A172 (cell line): Measurements from ENCODE around the gene UBXN10. TPM values are rescaled to one million over a fixed set of nuclear protein-coding genes. Genes with fewer than 3 reads are reported as not detected.
A peak's percentile ranks its signal among the peaks of the same experiment; 100 is the strongest.
"Not testable (repeated sequence)": the region's sequence is repeated elsewhere in the genome, so short reads cannot be mapped to it uniquely, and the experiment has no call there.

Experiments
- DNase-seq: peaks from one replicate; pipeline ENCODE4 v3.0.0-alpha.2; 2015; ENCODE audit warnings: low spot score
- total RNA-seq: library from RNA; depleted of rRNA; stranded (reverse); fragments of >200 nt; shearing (Covaris generic); gene quantifications from 2 replicates; pipeline ENCODE4 v1.2.3, GENCODE V29; 2014

The UBXN10 gene
- total RNA-seq, 1 experiment from 2014 or later, result not detected

DNA sequence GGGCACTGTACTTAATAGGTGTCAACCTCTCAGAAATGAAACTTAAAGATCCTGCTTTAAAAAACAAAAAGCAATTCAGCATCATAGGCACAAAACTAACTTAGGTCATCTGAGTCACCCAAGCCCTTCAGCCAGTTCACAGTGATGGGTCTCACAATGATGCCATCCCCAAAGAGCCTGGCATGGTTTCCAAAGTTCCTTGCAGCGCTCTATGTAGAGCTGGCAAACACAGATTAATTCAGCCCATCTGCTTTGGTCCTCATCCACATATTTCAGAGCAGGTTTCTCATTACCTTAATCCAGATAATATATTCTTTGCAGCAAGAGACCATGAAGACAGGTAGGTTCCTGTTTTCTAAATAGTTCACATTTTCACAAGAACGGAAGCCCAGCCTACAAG, 15.1 kb downstream of the UBXN10 start:
- DNase-seq, result no peak

DNA sequence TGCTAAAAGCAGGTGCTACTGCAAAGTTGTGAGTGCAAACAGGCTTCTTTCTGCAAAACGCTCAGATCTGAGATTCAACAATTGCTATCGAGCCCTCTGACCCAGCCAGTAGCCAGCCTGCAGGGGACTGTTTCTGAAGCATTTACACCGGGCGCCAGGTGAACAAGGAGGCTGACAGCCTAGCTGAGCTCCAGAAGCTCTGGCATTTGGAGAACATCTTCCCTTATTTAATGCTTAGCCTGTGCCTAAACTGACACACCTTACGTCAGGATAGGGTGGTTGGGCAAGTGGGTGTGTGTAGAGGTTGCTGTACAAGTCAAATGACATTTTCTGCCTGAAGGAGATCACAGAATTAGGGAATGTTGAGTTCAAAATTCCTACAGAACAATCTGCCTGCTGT, 16.3 kb downstream of the UBXN10 start:
- no peak for DNase-seq

DNA sequence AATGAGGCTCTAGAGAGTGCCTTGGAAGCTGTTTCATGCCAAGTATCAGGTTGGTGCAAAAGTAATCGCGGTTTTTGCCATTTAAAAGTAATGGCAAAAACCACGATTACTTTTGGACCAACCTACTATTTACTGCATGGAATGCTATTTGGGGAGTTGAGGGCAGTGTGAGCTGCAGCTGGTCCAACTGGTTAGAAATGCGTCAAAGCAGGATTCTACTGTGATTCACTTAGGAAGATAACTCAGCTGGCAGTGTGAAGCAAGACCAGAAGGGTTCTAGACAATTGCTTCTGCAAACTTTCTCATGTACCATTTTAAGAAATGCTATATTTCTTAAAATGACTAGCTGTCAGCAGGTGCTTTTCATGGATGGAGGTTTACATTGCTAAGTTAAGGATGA, 21.6 kb downstream of the UBXN10 start:
- DNase-seq, result no peak

DNA sequence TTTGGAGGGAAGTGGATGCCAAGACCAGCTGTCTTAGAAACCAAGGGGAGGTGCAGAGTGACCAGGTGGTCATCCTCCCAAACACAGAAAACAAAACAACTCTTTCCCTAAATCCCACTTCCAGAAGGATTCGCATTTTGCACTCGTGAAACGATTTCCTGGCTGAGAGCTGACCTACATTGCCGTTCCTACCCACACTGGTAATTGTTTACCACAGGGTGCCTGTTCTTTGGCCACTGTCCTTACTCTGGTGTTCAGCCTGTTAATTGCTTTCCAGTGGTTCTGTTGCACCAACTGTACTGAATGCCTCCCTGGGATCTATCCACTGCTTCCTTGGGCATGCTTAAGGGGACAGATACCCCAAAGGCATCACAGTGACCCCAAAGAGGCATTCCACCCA, 23.6 kb downstream of the UBXN10 start:
- DNase-seq, result no peak

DNA sequence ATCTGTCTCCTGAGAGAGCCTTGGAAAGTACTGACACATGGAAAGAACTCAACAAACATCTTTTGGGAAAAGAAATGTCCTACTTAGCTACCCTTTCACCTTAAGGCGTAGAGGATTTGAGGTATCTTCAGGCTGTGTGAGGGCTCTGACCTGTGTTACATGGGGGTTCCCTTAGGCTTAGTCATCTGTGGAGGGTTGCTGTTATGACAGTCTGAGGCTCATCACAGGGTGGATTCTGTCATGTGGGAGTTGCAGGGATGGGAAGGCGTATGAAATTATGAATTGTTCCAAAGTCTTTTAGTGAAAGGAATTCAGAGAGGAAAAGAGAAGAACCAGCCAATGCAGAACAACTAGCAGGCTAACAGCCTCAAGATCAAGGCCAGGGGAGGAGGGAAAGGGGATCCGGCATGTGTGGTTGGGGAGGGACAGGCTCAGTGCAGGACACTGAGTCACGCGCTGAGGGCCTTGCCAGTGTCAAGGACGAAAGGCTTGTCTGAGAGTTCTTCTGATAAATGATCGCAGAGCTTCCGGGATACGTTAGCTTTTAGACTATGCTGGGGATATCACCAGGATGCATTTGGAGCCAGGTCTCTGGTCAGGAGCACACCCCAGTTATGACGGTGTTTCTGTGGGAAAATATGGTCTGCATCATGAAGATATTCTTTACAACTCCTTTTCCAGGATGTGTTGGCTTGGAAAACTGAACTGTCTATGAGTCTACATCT, 25.0 kb downstream of the UBXN10 start:
- no peak for DNase-seq

DNA sequence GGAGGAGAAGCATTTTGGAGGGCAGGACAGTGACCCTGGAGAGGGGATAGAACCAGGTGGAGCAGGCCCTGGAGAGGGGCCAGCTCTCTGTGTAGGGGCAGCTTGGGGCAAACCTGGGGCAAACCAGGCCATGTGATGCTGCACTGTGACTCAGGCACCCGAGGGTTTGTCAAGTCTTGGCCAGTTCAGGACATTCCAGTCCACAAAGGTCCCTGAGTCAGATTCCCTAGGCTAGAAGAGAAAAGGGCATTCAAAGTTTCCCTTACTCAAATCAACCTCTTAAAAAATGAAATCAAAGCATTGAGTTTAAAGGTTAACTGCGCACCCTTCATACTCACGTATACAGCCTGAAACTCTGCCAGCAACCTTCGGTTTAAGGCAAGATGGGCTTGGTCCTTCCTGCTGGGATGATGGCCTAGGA, 25.6 kb downstream of the UBXN10 start:
- no peak for DNase-seq

DNA sequence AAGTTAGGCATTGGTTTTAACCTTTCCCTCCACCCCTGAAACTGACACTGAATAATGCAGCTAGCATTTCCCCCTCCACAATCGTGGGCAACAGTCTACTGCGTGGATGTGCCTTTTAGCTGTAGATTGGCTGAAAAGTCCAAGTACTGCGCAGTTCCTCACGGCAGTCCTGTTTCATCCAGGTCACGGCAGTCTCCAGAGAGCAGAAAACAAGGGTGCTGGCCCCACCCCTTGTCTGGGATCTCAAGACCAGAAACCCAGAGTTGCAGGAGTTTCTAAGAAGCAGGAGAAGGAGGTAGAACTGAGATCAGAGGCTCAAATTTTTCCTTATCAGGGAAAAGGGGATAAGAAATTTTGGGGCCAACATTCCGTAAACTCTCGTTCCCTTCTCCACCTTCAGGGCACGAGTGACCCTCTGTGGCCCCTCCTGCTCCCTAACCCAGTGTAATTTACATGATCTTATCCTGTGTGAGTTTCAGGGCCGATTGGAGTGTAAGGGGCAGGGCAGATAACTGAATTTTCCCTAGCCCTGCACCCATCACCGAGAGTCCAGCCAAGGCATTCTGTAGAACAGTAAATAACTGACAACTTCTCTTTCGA, 26.3 kb downstream of the UBXN10 start:
- no peak for DNase-seq

DNA sequence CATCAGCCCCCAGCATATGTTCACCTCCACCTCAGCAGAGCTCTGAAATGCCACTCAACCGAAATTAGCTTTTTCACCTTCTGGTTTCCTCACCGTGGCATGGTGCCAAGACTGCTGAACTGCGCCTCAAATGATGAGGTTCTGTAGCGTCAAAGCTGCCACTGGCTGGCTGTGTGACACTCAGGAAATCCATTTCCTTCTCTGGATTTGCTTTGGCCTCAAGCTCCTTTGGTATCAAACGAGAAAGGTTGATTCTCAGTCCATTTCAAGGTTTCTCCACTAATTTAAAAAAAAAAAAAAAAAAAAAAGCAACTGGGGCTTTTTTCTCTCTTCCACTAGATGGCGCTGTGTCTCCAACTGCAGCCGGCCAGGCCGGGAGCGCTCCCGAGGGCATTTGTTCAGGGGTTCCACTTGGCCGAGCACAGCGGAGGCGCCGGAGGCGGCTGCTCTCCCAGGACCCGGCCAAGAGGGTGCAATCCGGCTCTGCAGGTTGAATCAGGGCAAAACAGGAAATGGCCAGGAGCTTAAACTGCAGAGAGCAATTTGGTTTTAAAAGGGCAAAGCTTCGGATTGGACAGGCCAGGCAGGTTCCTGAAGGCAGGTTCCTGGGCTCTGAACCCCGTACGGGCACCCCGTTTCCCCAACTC, 26.9 kb downstream of the UBXN10 start:
- peak; percentile 40 for DNase-seq

DNA sequence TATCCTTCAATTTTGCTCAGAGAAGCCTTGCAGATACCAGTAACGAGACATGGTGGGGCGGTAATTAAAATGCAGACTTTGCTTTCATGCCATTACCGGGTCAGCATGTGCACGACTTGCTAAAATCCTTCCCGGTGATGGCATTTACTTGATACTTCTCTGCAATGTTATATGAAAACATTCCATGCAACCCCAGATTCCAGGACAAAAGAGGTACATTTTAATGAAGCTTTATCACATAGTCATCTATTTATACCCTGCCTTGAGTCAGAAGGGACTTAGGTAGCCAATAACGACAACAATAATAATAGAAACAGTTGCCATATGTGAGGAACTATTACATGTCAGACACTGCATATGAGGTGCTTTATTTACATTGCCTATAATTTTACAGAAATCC, 29.8 kb downstream of the UBXN10 start:
- no peak for DNase-seq

DNA sequence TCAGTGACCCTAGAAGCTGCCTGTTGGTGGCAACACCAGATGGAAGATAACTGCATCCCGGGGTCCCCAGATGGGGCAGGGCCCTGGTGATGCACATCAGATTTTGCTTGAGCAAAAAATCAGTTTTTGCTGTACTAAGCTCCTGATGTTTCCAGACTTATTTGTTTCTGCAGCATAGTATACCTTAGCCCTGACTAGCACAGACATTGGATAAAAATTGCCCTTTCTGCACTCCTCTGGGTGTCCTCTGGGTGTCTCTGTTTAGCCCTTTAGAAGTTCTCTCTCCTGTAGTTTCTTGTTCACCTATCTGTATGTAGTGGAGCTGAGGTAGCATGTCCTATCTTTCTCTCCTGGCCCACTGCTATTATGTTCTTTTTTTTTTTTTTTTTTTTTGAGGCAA, 30.7 kb downstream of the UBXN10 start:
- peak; percentile 18 for DNase-seq

DNA sequence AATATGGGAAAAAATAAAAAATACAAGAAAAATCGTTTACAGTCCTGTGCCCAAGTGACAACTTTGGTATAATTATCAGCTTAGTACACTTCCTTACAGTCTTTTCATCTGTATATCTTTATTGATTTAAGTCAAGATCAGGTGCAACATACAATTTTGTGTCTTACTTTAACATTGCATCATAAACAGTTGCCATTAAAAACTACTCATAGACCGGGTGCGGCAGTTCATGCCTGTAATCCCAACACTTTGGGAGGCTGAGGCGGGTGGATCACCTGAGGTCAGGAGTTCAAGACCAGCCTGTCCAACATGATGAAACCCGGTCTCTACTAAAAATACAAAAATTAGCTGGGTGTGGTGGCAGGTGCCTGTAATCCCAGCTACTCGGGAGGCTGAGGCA, 33.2 kb downstream of the UBXN10 start:
- DNase-seq, result not testable (repeated sequence)

DNA sequence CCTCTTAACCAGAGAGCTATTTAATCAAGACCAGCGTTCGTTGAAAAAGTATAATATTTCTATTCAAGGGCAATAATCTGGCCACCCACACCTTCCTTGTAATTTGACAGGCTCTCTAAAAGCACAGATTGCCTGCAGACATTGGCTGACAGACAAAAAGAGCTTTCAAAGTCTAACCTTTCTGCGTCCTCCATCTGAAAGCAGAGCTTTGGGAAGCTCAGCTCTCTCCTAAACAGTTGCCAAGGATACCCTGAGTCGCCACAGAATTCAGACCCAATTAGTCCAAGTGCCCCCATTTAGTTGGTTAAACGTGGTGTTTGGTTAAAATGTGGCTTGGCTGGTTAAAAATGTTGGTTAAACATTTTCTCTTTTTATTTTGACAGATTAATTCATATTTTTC, 34.1 kb downstream of the UBXN10 start:
- DNase-seq, result no peak

DNA sequence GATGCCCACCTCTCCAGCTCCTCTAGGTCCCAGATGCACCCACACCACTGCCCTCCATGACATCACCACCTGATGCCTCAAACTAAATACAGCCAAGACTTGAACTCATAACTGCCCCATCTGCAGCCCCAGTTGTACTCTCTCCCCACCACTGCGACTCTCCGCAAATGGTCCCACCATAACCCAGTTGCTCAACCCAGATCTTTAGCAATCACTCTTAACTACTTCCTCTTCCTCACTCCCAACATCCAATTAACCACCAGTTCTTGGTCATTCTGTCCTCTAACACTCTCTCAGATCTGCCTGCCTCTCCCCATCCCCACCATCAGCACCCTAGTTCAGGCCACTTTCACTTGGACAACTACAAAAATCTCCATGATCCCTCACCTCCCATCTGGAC, 37.2 kb downstream of the UBXN10 start:
- DNase-seq, result no peak

DNA sequence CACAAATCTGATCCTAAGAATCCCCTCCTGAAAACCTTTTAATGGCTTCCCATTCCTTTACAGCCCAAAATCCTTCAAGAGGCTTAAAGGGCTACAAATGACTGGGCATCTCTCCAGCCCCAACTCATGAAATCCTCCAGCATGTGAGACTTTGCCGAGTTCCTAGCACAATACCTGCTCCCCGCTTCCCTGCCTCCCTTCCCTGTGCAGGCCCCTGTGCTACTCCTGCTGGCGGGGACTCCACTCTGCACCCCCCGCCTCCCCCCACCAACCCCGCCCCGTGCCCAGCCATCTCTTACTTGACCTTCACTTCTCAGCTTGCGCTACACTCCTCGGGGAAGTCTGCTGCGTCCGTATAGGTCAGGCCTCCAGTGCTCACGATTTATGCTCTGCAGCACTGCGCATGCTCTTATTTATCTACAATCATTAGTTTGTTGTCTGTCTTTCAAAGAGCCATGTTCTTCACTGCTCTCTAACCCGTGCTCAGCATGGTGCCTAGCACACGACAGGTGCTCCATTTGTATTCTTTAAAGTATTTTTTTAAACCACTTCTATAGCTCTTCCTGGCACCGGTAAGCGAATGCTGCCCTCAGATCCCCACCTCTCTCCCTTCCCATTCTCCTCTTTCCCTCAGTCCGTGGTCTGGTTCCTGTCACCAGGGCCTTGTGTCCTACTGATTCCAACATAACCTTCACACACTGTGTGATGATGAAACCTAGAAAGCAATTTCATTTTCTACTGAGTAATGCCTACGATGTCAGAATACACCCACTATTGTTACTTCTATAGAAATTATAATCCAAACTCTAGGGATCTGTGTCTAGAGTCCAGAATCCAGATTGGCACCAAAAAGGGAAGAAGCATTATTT, 37.9 kb downstream of the UBXN10 start:
- DNase-seq, result no peak

DNA sequence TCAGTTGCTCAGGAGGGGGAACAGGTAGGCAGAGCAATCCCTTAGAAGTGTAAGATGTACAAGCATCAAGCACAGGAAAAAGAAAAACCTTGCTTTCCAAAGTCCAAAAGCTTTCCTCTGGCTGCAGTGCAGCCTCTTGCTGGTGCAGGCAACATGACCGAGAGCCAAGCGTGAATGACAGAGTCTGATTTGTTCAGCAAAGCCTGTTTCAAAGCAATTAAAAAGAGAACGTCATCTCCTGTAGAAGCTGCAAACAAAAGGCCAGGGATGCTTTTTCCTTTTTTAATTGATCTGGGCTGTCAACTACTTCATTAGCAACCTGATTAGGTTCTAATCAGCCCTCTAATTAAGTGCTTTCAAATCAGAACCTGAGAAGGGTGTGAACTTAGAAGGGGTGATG, 38.6 kb downstream of the UBXN10 start:
- DNase-seq, result no peak

DNA sequence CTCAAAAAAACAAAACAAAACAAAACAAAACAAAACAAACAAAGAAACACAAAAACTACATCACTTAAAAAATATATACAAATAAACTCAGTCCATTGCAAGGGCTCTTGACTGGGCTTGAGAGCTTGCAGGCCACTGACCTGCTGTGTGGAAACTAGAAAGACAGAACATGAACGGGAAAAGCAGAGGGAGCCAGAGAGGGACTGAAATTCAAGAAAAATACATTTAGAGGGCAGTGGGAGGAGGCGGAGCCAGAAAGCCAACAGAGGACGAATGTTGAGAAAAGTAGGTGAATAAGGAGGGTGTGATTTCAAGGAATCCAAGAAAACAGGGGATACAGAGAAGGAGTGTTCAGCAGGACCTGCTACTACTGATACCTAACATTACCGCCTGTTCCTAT, 41.8 kb downstream of the UBXN10 start:
- DNase-seq, result no peak

DNA sequence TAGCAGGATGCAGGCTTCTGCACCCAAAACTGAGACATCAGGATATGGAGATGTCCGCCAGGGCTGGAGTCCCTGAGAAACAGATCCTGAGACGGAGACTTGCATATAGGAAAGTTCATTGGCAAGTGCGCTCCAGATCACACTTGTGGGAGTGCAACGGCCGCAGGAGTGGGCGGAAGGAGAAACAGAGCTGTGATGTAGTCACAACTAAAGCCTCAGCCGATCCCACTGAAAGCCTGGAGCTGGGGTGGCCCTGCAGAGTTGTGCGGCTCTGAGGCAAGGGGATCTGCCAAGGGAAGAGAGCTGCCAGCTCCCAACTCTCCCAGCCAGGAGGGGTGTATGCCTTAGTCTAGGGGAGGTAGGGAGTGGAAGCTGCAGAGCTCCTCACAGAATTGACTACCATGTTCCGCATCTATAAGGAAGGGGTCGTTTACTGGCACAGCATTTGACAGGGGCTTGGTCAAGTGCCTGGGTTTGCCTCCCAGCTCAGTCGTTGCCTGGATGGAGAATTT, 42.5 kb downstream of the UBXN10 start:
- no peak for DNase-seq

DNA sequence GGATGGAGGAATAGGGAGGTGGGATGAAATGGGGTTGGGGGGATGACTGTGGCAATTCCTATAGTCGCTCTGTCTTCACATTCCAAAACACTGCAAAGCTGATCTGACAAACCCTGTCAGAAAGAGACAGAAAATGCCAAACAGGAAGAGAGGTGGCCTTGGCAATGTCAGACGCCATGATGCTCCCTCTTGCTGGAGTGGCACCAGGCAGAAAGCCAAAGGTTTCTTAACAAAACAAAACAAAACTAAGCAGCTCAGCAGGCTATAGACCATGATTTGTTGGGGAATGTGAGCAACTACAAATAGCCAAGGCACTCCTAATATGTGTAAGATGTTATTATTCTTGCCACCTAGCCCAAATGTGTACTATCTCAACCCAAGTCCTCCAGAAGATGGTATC, 43.3 kb downstream of the UBXN10 start:
- no peak for DNase-seq

DNA sequence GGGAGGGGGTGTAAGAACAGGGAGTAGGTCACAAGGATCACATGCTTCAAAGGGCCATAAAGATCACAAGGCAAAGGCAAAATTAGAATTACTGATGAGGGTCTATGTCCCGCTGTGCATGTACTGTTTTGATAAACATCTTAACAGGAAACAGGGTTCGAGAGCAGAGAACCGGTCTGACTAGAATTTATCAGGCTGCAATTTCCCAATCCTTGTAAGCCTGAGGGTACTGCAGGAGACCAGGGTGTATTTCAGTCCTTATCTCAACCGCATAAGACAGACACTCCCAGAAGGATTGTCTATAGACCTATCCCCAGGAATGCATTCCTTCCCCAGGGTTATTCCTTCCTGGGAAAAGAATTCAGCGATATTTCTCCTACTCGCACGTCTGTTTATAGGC, 46.7 kb downstream of the UBXN10 start:
- not testable (repeated sequence) for DNase-seq

DNA sequence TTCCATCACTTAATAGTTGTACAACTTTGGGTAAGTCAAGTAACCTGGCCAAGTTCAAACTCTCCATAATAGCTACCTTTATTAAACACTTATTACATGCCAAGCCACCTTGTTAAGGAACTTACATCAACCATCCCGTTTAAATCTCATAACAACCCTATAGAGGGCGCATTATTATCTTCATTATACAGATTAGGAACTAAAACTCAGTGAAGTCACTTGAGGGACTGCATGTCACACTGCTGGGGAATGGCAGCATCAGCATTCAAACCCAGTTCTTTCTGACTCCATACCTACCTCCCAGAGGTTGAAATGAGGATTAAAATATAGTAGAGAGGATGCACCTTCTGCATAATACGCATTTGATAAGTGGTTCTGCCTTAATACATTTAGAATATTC, 47.5 kb downstream of the UBXN10 start:
- peak; percentile 3 for DNase-seq

DNA sequence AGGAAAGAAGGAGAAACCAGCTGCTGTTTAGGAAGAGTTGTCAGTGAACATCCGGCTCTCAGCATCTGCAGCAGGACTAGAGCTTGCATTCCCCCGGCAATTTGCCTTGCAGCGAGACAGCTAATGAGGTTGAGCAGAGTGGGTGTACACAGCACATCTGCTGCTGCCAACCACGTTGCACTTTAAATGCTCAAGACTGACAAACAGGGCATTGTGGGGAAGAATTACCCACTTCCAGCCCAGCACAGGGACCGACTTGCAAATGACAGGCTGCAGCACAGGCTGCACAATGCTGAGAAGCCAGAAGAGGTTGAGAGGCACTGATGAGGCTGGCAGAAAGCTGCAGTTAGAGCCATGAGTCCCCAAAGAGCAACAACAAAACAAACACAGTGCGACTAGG, 48.0 kb downstream of the UBXN10 start:
- no peak for DNase-seq
